GM12878 (cell line): Measurements from ENCODE around the gene ADAD1. TPM values are rescaled to one million over a fixed set of nuclear protein-coding genes. Genes with fewer than 3 reads are reported as not detected.

Experiments used
- ATAC-seq: fragments of 200-7000 bp; cut with Tn5 transposase; 3 replicates; pipeline ENCODE4 v1.9.1; 2020; ENCODE audit warnings: mild to moderate bottlenecking, moderate library complexity
- BruUV-seq: library from RNA; stranded (reverse); fragments of 400-500 nt; replicated peaks from 2 replicates; lab custom pipeline; 2021; lab: Mats Ljungman, UMichigan
- CTCF ChIA-PET: fragments of 300-600 bp; sonication (Branson Sonifier 250); formaldehyde crosslinking; extraction: SDS; loops from one replicate; lab custom pipeline; 2021; ENCODE audit warnings: inconsistent platforms; lab: Yijun Ruan, JAX
- POLR2A ChIA-PET: fragments of 350-600 bp; formaldehyde crosslinking; extraction: SDS; loops from one replicate; lab custom pipeline; 2021; ENCODE audit warnings: inconsistent platforms; lab: Charles Lee
- RAD21 ChIA-PET: fragments of 300-600 bp; sonication (Branson Sonifier 250); formaldehyde crosslinking; loops from one replicate; lab custom pipeline; 2023; ENCODE audit warnings: antibody characterized with exemption; ENCODE audit not compliant: unreplicated experiment; lab: Charles Lee
- SMC1A ChIA-PET: fragments of 300-600 bp; sonication (Branson Sonifier 250); formaldehyde crosslinking; loops from one replicate; lab custom pipeline; 2023; ENCODE audit not compliant: unreplicated experiment, uncharacterized antibody; lab: Charles Lee
- DNase-seq: peaks from one replicate; pipeline ENCODE4 v3.0.0-alpha.2; 2011; ENCODE audit warnings: low read depth, low spot score
- FAIRE-seq: peaks from 3 replicates; lab custom pipeline; 2011; peaks lifted over from hg19 to GRCh38; lab: Jason Lieb, UNC
- H2AFZ ChIP-seq: 2 replicates; pipeline ENCODE4 v1.6.0; 2011; ENCODE audit warnings: low read depth, low read length, control low read depth; ENCODE audit not compliant: control insufficient read depth
- H3K27ac ChIP-seq: 2 replicates; pipeline ENCODE4 v1.5.1; 2011; ENCODE audit warnings: control low read depth; ENCODE audit not compliant: control insufficient read depth, insufficient read depth
- H3K27me3 ChIP-seq, 2 experiments: replicated peaks in 1 of 2; 2 replicates each; pipeline versions ENCODE4 v1.6.0 to v1.6.1; 2011; ENCODE audit warnings: low read length in 1 of 2; ENCODE audit not compliant: control insufficient read depth in 2 of 2, insufficient read depth in 2 of 2
- H3K36me3 ChIP-seq, 2 experiments: 2 replicates each; pipeline ENCODE4 v1.5.1; 2011; ENCODE audit warnings: low read length in 1 of 2; ENCODE audit not compliant: control insufficient read depth in 2 of 2, insufficient read depth in 2 of 2
- H3K4me1 ChIP-seq: 2 replicates; pipeline ENCODE4 v1.6.1; 2011; ENCODE audit warnings: mild to moderate bottlenecking, low read length, moderate library complexity, mixed read lengths; ENCODE audit not compliant: control insufficient read depth, insufficient read depth
- H3K4me2 ChIP-seq: 2 replicates; pipeline ENCODE4 v1.6.0; 2011; ENCODE audit warnings: control low read depth; ENCODE audit not compliant: control insufficient read depth, insufficient read depth
- H3K4me3 ChIP-seq: fragments of 200-600 bp; sonication (generic); 2 replicates; pipeline ENCODE4 v1.5.1; 2016
- H3K79me2 ChIP-seq: 2 replicates; pipeline ENCODE4 v1.6.0; 2011; ENCODE audit warnings: low read length; ENCODE audit not compliant: control insufficient read depth, insufficient read depth
- H3K9ac ChIP-seq: 2 replicates; pipeline ENCODE4 v1.8.0; 2011; ENCODE audit warnings: low read length, control low read depth, mixed read lengths; ENCODE audit not compliant: control insufficient read depth, insufficient read depth
- H3K9me3 ChIP-seq: replicated peaks from 3 replicates; pipeline ENCODE4 v1.5.1; 2011; ENCODE audit warnings: mild to moderate bottlenecking, low read length; ENCODE audit not compliant: control insufficient read depth, insufficient read depth
- H4K20me1 ChIP-seq: 2 replicates; pipeline ENCODE4 v1.6.0; 2011; ENCODE audit not compliant: control insufficient read depth, insufficient read depth
- FOXM1 ChIP-seq: IDR thresholded peaks from 2 replicates; pipeline ENCODE4 v1.6.1; 2012; ENCODE audit warnings: low read depth, mild to moderate bottlenecking, inconsistent platforms, low read length, moderate library complexity
- POU2F2 ChIP-seq: IDR thresholded peaks from 3 replicates; pipeline ENCODE4 v1.6.1; 2011; ENCODE audit warnings: low read depth, mild to moderate bottlenecking, low read length, borderline replicate concordance
- RFX5 ChIP-seq: IDR thresholded peaks from 2 replicates; pipeline ENCODE4 v1.6.1; 2011; ENCODE audit warnings: low read depth, low read length, improper control_type of control experiment
- TCF12 ChIP-seq: IDR thresholded peaks from 2 replicates; pipeline ENCODE4 v1.6.1; 2011; ENCODE audit warnings: low read depth, mild to moderate bottlenecking, low read length
- ZNF207 ChIP-seq: fragments of 450-650 bp; IDR thresholded peaks from 2 replicates; pipeline ENCODE4 v1.6.1; 2014; ENCODE audit warnings: antibody characterized with exemption, mild to moderate bottlenecking, borderline replicate concordance
- in situ Hi-C: fragments of 300-500 bp; cut with MboI; formaldehyde crosslinking; loops from 9 replicates; pipeline ENCODE4 v1.14.3; 2018; ENCODE audit warnings: mixed read lengths
- intact Hi-C: fragments of 100-400 bp; cut with micrococcal nuclease; formaldehyde crosslinking; loops from one replicate; pipeline ENCODE4 v1.14.2; 2022; ENCODE audit not compliant: unreplicated experiment
- polyA plus RNA-seq, 11 experiments: library from polyadenylated mRNA; depleted of rRNA in 4 of 11; unstranded in 6 of 11; stranded (reverse) in 5 of 11; fragments of >200 nt; fragmentation: Nextera tagmentation in 4 of 11; fragmentation: Illumina TruSeq in 1 of 11; extraction: Ambion mirVana in 4 of 11; extraction: Trizol in 1 of 11; gene quantifications; 1 replicate in 1 of 11; 2 replicates in 10 of 11; pipeline versions ENCODE4 v1.2.1 to v1.2.3, GENCODE V29; 2011 to 2016; ENCODE audit warnings: inconsistent platforms in 2 of 11, missing spikeins in 2 of 11, low read depth in 1 of 11
- total RNA-seq, 4 experiments: library from RNA; depleted of rRNA in 3 of 4; stranded (reverse); fragments of >200 nt in 3 of 4; fragmentation: Illumina TruSeq in 1 of 4; extraction: Trizol in 1 of 4; gene quantifications; 2 replicates each; pipeline versions ENCODE4 v1.2.1 to v1.2.3, GENCODE V29; 2013 to 2021
- TF ChIP-seq, protein P1 (sequence below): fragments of 450-650 bp; IDR thresholded peaks from 2 replicates; pipeline ENCODE4 v1.6.1; 2014; ENCODE audit warnings: mild to moderate bottlenecking
- TF ChIP-seq, protein P2 (sequence below): fragments of 450-650 bp; formaldehyde crosslinking; IDR thresholded peaks from 2 replicates; pipeline ENCODE4 v1.4.0; 2020; ENCODE audit warnings: mild to moderate bottlenecking, moderate library complexity
- TF ChIP-seq, protein P3 (sequence below): fragments of 450-650 bp; conservative IDR thresholded peaks from 2 replicates; pipeline ENCODE4 v1.6.1; 2017; ENCODE audit warnings: mild to moderate bottlenecking, moderate library complexity
- TF ChIP-seq, protein P4 (sequence below): fragments of 150-350 bp; IDR thresholded peaks from 2 replicates; pipeline ENCODE4 v1.6.1; 2016; ENCODE audit warnings: low read depth, low read length
- TF ChIP-seq, protein P5 (sequence below), 3 experiments: IDR thresholded peaks in 2 of 3; conservative IDR thresholded peaks in 1 of 3; 2 replicates each; pipeline ENCODE4 v1.5.1; 2011; ENCODE audit warnings: low read depth in 3 of 3, low read length in 3 of 3, mild to moderate bottlenecking in 3 of 3, control low read depth in 2 of 3, moderate library complexity in 2 of 3, inconsistent platforms in 1 of 3, mixed read lengths in 1 of 3; ENCODE audit not compliant: control insufficient read depth in 2 of 3, insufficient read depth in 1 of 3; ENCODE audit errors: extremely low read depth in 1 of 3
- TF ChIP-seq, protein P6 (sequence below): IDR thresholded peaks from 2 replicates; pipeline ENCODE4 v1.6.1; 2012; ENCODE audit warnings: low read depth, low read length, improper control_type of control experiment

ADAD1 gene
- total and polyA plus RNA-seq, 10 of the 15 experiments (the other 5 are each of a cell fraction or from before 2014, with no cell fraction given), result not detected

DNA sequence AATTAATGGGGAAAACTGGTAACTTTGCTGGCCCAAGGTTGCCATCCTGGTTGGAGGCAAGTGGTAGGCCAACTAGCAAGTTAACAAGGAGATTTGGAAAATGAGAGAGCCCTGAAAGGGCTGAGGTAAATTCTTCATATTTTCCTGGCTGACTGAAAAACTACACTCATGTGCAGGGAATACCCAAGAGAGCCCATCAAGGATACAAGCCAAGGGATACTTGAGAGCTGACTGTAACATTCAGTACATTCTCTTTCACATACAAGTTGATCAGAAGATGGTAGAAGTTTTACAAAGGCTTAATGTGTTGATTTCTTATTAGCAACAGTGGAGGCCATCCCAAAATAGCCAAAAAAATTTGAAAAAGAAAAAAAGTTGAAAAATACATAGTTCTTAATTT is 44.4 kb downstream of the ADAD1 start:
- Histone ChIP-seq H3K36me3 (no peaks in the 10 kb centered on the region), H3K27me3 (no peaks in the 10 kb centered on the region), H3K4me2 (no peak overlapping the region), H4K20me1 (no peaks in the 10 kb centered on the region), H3K9me3 (no peaks in the 10 kb centered on the region), H2AFZ (no peak overlapping the region), H3K79me2 (no peaks in the 10 kb centered on the region), H3K4me1 (no peaks in the 10 kb centered on the region), H3K27ac (no peak overlapping the region), H3K9ac (no peak overlapping the region), H3K4me3 (no peak overlapping the region)
- ChIA-PET RAD21 (no interaction called here), CTCF (no interaction called here), POLR2A (no interaction called here), SMC1A (no interaction called here)
- FAIRE-seq (no peak), ATAC-seq (no peak), DNase-seq (no peak)
- in situ Hi-C loops, result no loop called here
- BruUV-seq, result no TSS peak
- intact Hi-C loops, result no loop called here
- TF ChIP-seq ZNF207, result no peak
- TF ChIP-seq, protein P1, sequence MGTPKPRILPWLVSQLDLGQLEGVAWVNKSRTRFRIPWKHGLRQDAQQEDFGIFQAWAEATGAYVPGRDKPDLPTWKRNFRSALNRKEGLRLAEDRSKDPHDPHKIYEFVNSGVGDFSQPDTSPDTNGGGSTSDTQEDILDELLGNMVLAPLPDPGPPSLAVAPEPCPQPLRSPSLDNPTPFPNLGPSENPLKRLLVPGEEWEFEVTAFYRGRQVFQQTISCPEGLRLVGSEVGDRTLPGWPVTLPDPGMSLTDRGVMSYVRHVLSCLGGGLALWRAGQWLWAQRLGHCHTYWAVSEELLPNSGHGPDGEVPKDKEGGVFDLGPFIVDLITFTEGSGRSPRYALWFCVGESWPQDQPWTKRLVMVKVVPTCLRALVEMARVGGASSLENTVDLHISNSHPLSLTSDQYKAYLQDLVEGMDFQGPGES, result no peak
- TF ChIP-seq, protein P2, sequence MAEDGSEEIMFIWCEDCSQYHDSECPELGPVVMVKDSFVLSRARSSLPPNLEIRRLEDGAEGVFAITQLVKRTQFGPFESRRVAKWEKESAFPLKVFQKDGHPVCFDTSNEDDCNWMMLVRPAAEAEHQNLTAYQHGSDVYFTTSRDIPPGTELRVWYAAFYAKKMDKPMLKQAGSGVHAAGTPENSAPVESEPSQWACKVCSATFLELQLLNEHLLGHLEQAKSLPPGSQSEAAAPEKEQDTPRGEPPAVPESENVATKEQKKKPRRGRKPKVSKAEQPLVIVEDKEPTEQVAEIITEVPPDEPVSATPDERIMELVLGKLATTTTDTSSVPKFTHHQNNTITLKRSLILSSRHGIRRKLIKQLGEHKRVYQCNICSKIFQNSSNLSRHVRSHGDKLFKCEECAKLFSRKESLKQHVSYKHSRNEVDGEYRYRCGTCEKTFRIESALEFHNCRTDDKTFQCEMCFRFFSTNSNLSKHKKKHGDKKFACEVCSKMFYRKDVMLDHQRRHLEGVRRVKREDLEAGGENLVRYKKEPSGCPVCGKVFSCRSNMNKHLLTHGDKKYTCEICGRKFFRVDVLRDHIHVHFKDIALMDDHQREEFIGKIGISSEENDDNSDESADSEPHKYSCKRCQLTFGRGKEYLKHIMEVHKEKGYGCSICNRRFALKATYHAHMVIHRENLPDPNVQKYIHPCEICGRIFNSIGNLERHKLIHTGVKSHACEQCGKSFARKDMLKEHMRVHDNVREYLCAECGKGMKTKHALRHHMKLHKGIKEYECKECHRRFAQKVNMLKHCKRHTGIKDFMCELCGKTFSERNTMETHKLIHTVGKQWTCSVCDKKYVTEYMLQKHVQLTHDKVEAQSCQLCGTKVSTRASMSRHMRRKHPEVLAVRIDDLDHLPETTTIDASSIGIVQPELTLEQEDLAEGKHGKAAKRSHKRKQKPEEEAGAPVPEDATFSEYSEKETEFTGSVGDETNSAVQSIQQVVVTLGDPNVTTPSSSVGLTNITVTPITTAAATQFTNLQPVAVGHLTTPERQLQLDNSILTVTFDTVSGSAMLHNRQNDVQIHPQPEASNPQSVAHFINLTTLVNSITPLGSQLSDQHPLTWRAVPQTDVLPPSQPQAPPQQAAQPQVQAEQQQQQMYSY (CRISPR knock-in tag), result no peak
- TF ChIP-seq, protein P3, sequence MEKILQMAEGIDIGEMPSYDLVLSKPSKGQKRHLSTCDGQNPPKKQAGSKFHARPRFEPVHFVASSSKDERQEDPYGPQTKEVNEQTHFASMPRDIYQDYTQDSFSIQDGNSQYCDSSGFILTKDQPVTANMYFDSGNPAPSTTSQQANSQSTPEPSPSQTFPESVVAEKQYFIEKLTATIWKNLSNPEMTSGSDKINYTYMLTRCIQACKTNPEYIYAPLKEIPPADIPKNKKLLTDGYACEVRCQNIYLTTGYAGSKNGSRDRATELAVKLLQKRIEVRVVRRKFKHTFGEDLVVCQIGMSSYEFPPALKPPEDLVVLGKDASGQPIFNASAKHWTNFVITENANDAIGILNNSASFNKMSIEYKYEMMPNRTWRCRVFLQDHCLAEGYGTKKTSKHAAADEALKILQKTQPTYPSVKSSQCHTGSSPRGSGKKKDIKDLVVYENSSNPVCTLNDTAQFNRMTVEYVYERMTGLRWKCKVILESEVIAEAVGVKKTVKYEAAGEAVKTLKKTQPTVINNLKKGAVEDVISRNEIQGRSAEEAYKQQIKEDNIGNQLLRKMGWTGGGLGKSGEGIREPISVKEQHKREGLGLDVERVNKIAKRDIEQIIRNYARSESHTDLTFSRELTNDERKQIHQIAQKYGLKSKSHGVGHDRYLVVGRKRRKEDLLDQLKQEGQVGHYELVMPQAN, result no peak
- TF ChIP-seq, protein P4, sequence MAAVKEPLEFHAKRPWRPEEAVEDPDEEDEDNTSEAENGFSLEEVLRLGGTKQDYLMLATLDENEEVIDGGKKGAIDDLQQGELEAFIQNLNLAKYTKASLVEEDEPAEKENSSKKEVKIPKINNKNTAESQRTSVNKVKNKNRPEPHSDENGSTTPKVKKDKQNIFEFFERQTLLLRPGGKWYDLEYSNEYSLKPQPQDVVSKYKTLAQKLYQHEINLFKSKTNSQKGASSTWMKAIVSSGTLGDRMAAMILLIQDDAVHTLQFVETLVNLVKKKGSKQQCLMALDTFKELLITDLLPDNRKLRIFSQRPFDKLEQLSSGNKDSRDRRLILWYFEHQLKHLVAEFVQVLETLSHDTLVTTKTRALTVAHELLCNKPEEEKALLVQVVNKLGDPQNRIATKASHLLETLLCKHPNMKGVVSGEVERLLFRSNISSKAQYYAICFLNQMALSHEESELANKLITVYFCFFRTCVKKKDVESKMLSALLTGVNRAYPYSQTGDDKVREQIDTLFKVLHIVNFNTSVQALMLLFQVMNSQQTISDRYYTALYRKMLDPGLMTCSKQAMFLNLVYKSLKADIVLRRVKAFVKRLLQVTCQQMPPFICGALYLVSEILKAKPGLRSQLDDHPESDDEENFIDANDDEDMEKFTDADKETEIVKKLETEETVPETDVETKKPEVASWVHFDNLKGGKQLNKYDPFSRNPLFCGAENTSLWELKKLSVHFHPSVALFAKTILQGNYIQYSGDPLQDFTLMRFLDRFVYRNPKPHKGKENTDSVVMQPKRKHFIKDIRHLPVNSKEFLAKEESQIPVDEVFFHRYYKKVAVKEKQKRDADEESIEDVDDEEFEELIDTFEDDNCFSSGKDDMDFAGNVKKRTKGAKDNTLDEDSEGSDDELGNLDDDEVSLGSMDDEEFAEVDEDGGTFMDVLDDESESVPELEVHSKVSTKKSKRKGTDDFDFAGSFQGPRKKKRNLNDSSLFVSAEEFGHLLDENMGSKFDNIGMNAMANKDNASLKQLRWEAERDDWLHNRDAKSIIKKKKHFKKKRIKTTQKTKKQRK, result no peak
- no peak for TF ChIP-seq FOXM1
- TF ChIP-seq RFX5, result no peak
- TF ChIP-seq TCF12, result no peak
- TF ChIP-seq, protein P5, sequence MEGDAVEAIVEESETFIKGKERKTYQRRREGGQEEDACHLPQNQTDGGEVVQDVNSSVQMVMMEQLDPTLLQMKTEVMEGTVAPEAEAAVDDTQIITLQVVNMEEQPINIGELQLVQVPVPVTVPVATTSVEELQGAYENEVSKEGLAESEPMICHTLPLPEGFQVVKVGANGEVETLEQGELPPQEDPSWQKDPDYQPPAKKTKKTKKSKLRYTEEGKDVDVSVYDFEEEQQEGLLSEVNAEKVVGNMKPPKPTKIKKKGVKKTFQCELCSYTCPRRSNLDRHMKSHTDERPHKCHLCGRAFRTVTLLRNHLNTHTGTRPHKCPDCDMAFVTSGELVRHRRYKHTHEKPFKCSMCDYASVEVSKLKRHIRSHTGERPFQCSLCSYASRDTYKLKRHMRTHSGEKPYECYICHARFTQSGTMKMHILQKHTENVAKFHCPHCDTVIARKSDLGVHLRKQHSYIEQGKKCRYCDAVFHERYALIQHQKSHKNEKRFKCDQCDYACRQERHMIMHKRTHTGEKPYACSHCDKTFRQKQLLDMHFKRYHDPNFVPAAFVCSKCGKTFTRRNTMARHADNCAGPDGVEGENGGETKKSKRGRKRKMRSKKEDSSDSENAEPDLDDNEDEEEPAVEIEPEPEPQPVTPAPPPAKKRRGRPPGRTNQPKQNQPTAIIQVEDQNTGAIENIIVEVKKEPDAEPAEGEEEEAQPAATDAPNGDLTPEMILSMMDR (IDR thresholded peaks at IDR 0.05 in 2 of 3, conservative IDR thresholded peaks at IDR 0.05 in 1 of 3; ENCODE audit: control insufficient read depth in 2 of 3, extremely low read depth in 1 of 3, insufficient read depth in 1 of 3, low read depth in 3 of 3, low read length in 3 of 3), result no peak
- TF ChIP-seq, protein P6, sequence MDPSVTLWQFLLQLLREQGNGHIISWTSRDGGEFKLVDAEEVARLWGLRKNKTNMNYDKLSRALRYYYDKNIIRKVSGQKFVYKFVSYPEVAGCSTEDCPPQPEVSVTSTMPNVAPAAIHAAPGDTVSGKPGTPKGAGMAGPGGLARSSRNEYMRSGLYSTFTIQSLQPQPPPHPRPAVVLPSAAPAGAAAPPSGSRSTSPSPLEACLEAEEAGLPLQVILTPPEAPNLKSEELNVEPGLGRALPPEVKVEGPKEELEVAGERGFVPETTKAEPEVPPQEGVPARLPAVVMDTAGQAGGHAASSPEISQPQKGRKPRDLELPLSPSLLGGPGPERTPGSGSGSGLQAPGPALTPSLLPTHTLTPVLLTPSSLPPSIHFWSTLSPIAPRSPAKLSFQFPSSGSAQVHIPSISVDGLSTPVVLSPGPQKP, result no peak
- no peak for TF ChIP-seq POU2F2
